Keratinocyte (primary cell): ENCODE data around the gene BFSP2.

Source experiments
- CTCF ChIP-seq, 3 experiments: IDR thresholded peaks in 1 of 3; conservative IDR thresholded peaks in 1 of 3; optimal IDR thresholded peaks in 1 of 3; 2 replicates in 2 of 3; 3 replicates in 1 of 3; pipeline versions ENCODE3 to v1.5.1; 2011; ENCODE audit warnings: low read length in 3 of 3, mild to moderate bottlenecking in 3 of 3, moderate library complexity in 2 of 3, control low read depth in 1 of 3, inconsistent platforms in 1 of 3; ENCODE audit not compliant: insufficient read depth in 2 of 3; ENCODE audit errors: extremely low read depth in 1 of 3
- EZH2 ChIP-seq: IDR thresholded peaks from one replicate; pipeline ENCODE4 v1.6.1; 2012; ENCODE audit warnings: inconsistent platforms, mild to moderate bottlenecking, low read length, moderate library complexity

- no peak for TF ChIP-seq EZH2
- peak in 2 of 3 experiments; percentile 19 to 23 for TF ChIP-seq CTCF (optimal IDR thresholded peaks at IDR 0.05 in 1 of 3, IDR thresholded peaks at IDR 0.05 in 1 of 3, conservative IDR thresholded peaks at IDR 0.05 in 1 of 3; ENCODE audit: extremely low read depth in 1 of 3, insufficient read depth in 2 of 3, low read length in 3 of 3)
These were observed 64.7 kb downstream of the BFSP2 start for GRCh38 chr3:133464573-133464972.
